Measurements from ENCODE around the gene IL4I1. TPM values are rescaled to one million over a fixed set of nuclear protein-coding genes. Genes with fewer than 3 reads are reported as not detected.

The IL4I1 gene
- total and polyA plus RNA-seq, 2 experiments from 2014 or later, result 0.66 TPM; not detected in 1

DNA sequence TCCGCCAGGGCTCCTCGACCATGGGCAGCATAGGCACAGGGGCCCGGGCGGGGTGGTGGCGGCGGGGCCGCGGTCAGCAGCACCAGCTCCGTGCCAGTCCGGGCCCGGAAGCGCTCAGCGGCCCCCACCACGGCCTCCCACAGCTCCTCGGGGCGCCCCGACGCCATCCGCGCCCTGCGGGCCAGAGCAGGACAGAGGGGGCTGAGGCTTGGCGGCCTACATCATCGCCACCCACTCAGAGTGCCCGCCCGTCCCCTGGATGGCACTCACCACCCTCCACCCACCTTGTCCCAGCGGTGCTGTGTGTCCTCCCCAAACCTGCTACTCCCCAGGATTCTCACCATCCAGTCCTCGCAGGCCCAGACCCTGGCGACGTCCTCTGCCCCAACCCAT, 23.6 kb downstream of the IL4I1 start:
- H3K79me2 ChIP-seq (ENCODE audit: insufficient read depth), result peaks cover 51% of the 10 kb centered on the region
- peaks cover 10% of the 10 kb centered on the region; the same call in 1 of the 2 replicates for H3F3A ChIP-seq (ENCODE audit: insufficient read depth)
- 89 to 92% methylated on average over 10 to 24 of the region's 29 CpGs for WGBS, 2 experiments (ENCODE audit: low coverage in 1 of 2, low lambda C conversion rate in 2 of 2, missing lambda C conversion rate in 2 of 2)
- peaks cover 19% of the 10 kb centered on the region for H3K4me1 ChIP-seq (ENCODE audit: insufficient read depth)
- H3K9me3 ChIP-seq (ENCODE audit: low read depth), result no peaks in the 10 kb centered on the region
- H4K20me1 ChIP-seq (ENCODE audit: insufficient read depth), result no peaks in the 10 kb centered on the region
- H3K27me3 ChIP-seq (replicated peaks; ENCODE audit: insufficient read depth), result no peaks in the 10 kb centered on the region
- no peak overlapping the region for H3K4me2 ChIP-seq (ENCODE audit: unreplicated experiment)
- H3K4me3 ChIP-seq, result no peak overlapping the region
- in situ Hi-C loops (cut with MboI), result no loop called here
- H3K9me2 ChIP-seq (ENCODE audit: insufficient read depth), result no peaks in the 10 kb centered on the region
- H3K27ac ChIP-seq, result no peak overlapping the region
- no peak overlapping the region for H2AFZ ChIP-seq
- 0 out of 2 replicates have a peak, but pooled peaks cover 2% of the 10 kb centered on the region for H3K36me3 ChIP-seq (ENCODE audit: low read depth)
- DNase-seq, result no peak
- TF ChIP-seq EZH2 (IDR thresholded peaks at IDR 0.05; ENCODE audit: insufficient read depth, poor library complexity, severe bottlenecking) (no peak), EZH2phosphoT487 (IDR thresholded peaks at IDR 0.05; ENCODE audit: insufficient read depth, low read depth) (no peak)
- H3K9ac ChIP-seq, result no peak overlapping the region

DNA sequence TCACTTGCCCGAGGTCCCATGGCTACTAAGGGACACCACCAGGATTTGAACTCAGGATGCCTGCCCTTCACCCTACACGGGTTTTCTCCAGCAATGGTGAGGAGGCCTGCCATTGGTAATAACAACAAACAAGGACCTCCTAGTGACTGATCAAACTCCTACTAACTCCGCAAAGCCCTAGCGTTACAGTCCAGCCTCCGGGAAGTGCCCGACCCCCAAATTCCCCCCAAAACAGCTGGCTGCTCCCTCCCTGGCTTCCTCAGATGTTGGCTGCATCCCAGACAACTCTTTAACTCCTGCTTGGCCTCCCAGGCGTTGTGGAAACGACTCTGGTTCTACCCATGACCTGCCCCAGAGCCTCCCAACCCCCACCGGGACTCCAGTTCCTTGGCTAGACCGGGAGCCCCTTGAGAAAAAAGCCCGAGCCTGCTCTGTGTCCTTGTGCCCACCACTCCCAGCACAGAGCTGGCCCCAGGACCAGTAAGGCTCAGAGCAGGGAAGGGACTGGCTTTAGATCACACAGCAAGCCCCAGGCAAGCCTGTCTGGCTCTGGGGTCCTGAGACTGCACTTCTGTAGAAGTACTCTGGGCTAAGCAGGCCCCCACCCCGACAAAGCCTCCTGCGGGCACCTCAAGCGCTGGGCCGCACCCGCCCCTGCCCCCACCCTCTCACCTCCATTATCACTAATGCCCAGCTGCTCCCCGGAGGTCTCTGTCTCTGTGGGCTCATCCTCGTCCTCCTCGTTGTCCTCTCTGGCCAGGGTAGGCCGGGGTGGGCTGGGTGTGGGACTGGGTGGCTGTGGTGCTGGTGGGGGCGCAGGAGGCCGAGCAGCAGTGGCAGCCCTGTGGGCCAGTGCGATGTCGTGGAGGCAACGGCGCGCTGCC, 24.2 kb downstream of the IL4I1 start:
- Histone ChIP-seq H3K9ac (no peak overlapping the region), H2AFZ (no peak overlapping the region), H3K4me3 (no peak overlapping the region), H3K79me2 (ENCODE audit: insufficient read depth) (peaks cover 51% of the 10 kb centered on the region), H3K4me1 (ENCODE audit: insufficient read depth) (peaks cover 19% of the 10 kb centered on the region), H3K27ac (no peak overlapping the region), H3K9me2 (ENCODE audit: insufficient read depth) (no peaks in the 10 kb centered on the region), H3K36me3 (ENCODE audit: low read depth) (0 out of 2 replicates have a peak, but pooled peaks cover 2% of the 10 kb centered on the region), H4K20me1 (ENCODE audit: insufficient read depth) (no peaks in the 10 kb centered on the region), H3F3A (ENCODE audit: insufficient read depth) (peaks cover 16% of the 10 kb centered on the region; the same call in 1 of the 2 replicates), H3K27me3 (replicated peaks; ENCODE audit: insufficient read depth) (no peaks in the 10 kb centered on the region), H3K9me3 (ENCODE audit: low read depth) (no peaks in the 10 kb centered on the region), H3K4me2 (ENCODE audit: unreplicated experiment) (no peak overlapping the region)
- WGBS, 2 experiments (ENCODE audit: low coverage in 1 of 2, low lambda C conversion rate in 2 of 2, missing lambda C conversion rate in 2 of 2), result 69 to 79% methylated on average over 15 to 27 of the region's 27 CpGs
- in situ Hi-C loops (cut with MboI), result no loop called here
- no peak for DNase-seq
- TF ChIP-seq EZH2phosphoT487 (IDR thresholded peaks at IDR 0.05; ENCODE audit: insufficient read depth, low read depth), result no peak
- no peak for TF ChIP-seq EZH2 (IDR thresholded peaks at IDR 0.05; ENCODE audit: insufficient read depth, poor library complexity, severe bottlenecking)

DNA sequence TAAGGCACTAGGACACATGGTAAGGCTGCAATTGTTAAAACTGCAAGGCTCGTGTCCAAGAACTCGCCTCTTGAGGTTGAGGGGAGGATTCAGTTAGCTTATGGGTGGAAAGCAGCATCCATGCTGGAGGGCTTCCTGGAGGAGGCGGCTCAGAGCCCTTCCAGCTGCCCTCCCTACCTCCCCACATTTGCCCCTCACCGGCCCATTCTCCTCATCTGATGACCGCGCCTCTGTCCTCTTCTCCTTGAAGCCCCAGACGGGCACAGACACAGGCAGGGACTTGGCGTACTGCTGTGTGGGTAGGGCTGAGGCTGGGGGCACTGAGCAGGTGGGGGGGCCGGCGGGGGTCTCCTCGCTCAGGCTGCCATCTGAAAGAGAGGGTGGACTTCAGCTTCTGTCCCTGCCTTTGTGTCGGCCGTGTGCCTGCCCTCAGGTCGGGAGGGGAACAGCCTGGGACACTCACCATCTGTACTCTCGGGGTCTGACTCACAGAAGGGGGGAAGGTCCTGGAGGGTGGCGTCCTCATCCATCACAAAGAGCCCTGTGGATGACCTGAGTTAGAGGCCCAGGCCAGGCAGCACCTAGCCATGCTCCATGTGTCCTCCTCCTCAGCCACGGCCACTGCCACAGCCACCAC, 25.2 kb downstream of the IL4I1 start:
- Histone ChIP-seq H3K9ac (no peak overlapping the region), H3K4me3 (no peak overlapping the region), H3K79me2 (ENCODE audit: insufficient read depth) (peaks cover 54% of the 10 kb centered on the region), H3K9me3 (ENCODE audit: low read depth) (no peaks in the 10 kb centered on the region), H3F3A (ENCODE audit: insufficient read depth) (peaks cover 16% of the 10 kb centered on the region), H3K9me2 (ENCODE audit: insufficient read depth) (no peaks in the 10 kb centered on the region), H3K4me2 (ENCODE audit: unreplicated experiment) (no peak overlapping the region), H4K20me1 (ENCODE audit: insufficient read depth) (no peaks in the 10 kb centered on the region), H3K27ac (no peak overlapping the region), H2AFZ (no peak overlapping the region), H3K27me3 (replicated peaks; ENCODE audit: insufficient read depth) (no peaks in the 10 kb centered on the region), H3K4me1 (ENCODE audit: insufficient read depth) (peaks cover 19% of the 10 kb centered on the region), H3K36me3 (ENCODE audit: low read depth) (0 out of 2 replicates have a peak, but pooled peaks cover 2% of the 10 kb centered on the region)
- WGBS, 2 experiments (ENCODE audit: low coverage in 1 of 2, low lambda C conversion rate in 2 of 2, missing lambda C conversion rate in 2 of 2), result 83 to 88% methylated on average over 17 of the region's 17 CpGs
- TF ChIP-seq EZH2 (IDR thresholded peaks at IDR 0.05; ENCODE audit: insufficient read depth, poor library complexity, severe bottlenecking), result no peak
- TF ChIP-seq EZH2phosphoT487 (IDR thresholded peaks at IDR 0.05; ENCODE audit: insufficient read depth, low read depth), result no peak
- in situ Hi-C loops (cut with MboI), result no loop called here
- peak; percentile 35 for DNase-seq

DNA sequence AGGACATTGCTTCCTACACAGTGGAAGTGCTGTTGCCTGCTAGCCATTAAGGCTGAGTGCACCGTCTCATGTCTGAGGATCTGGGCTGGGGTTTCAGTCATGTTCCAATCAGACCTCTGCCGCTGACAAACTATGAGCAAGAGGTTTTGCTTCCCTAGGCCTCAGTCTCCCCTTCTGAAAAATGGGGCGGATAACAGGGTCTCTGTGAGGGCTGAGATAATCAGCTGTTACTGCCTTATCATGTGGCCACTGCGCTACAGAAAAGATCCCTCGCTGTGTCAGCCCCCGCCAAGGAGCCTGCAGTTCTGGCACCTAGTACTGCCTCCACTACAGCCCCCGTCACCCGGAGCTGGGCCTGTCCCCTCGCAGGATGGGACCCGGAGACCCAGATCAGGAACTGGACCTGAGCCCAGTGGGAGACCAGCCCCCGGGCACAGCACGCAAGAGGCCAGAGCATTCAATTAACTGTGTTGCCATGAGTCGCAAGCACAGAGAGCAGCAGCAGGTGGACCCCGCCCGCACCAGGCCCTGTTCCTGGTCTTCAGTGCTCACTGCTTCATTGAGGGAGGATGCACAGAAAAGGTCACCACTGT, 26.3 kb downstream of the IL4I1 start:
- no peak for TF ChIP-seq EZH2phosphoT487 (IDR thresholded peaks at IDR 0.05; ENCODE audit: insufficient read depth, low read depth)
- no peak for TF ChIP-seq EZH2 (IDR thresholded peaks at IDR 0.05; ENCODE audit: insufficient read depth, poor library complexity, severe bottlenecking)
- peak overlapping the region; percentile 50 for H3K27ac ChIP-seq
- H2AFZ ChIP-seq, result peak overlapping the region; percentile 51; the same call in 1 of the 2 replicates
- peaks cover 26% of the 10 kb centered on the region for H3K4me1 ChIP-seq (ENCODE audit: insufficient read depth)
- H3K4me3 ChIP-seq, result peak overlapping the region; percentile 68
- no peaks in the 10 kb centered on the region for H3K9me2 ChIP-seq (ENCODE audit: insufficient read depth)
- peak overlapping the region; percentile 69 for H3K9ac ChIP-seq
- H3K36me3 ChIP-seq (ENCODE audit: low read depth), result 0 out of 2 replicates have a peak, but pooled peaks cover 2% of the 10 kb centered on the region
- H3F3A ChIP-seq (ENCODE audit: insufficient read depth), result peaks cover 16% of the 10 kb centered on the region
- 63 to 64% methylated on average over 15 of the region's 15 CpGs for WGBS, 2 experiments (ENCODE audit: low coverage in 1 of 2, low lambda C conversion rate in 2 of 2, missing lambda C conversion rate in 2 of 2)
- H3K9me3 ChIP-seq (ENCODE audit: low read depth), result no peaks in the 10 kb centered on the region
- in situ Hi-C loops (cut with MboI), result no loop called here
- H4K20me1 ChIP-seq (ENCODE audit: insufficient read depth), result no peaks in the 10 kb centered on the region
- H3K79me2 ChIP-seq (ENCODE audit: insufficient read depth), result peaks cover 55% of the 10 kb centered on the region
- no peak for DNase-seq
- H3K4me2 ChIP-seq (ENCODE audit: unreplicated experiment), result peak overlapping the region; percentile 73
- no peaks in the 10 kb centered on the region for H3K27me3 ChIP-seq (replicated peaks; ENCODE audit: insufficient read depth)
